GM23338 (cell line): ENCODE results near the gene GRIN2A. TPM values are rescaled to one million over a fixed set of nuclear protein-coding genes. Genes with fewer than 3 reads are reported as not detected.

ENCODE experiments used
- ATAC-seq: fragments of 200-7000 bp; cut with Tn5 transposase; 3 replicates; pipeline ENCODE4 v1.9.1; 2020
- DNase-seq: peaks from one replicate; pipeline ENCODE4 v3.0.0-alpha.2; 2015; ENCODE audit warnings: low spot score
- H2AFZ ChIP-seq: fragments of 200-600 bp; sonication (generic); 2 replicates; pipeline ENCODE4 v1.8.0; 2016; ENCODE audit warnings: antibody characterized with exemption, mild to moderate bottlenecking, moderate library complexity
- H3F3A ChIP-seq: fragments of 200-600 bp; sonication (generic); replicated peaks from 2 replicates; pipeline ENCODE4 v1.8.0; 2017; ENCODE audit warnings: antibody characterized with exemption, mixed run types, low read depth
- H3K27ac ChIP-seq: fragments of 200-600 bp; sonication (generic); 2 replicates; pipeline ENCODE4 v1.6.1; 2016; ENCODE audit warnings: low read depth
- H3K27me3 ChIP-seq: fragments of 200-600 bp; sonication (generic); 2 replicates; pipeline ENCODE4 v1.8.0; 2016; ENCODE audit warnings: mild to moderate bottlenecking, mixed run types, moderate library complexity; ENCODE audit not compliant: insufficient read depth
- H3K36me3 ChIP-seq: fragments of 200-600 bp; sonication (generic); 2 replicates; pipeline ENCODE4 v1.8.0; 2016; ENCODE audit warnings: mild to moderate bottlenecking; ENCODE audit not compliant: insufficient read depth
- H3K4me1 ChIP-seq: fragments of 200-600 bp; sonication (generic); 2 replicates; pipeline ENCODE4 v1.8.0; 2016; ENCODE audit warnings: mild to moderate bottlenecking, moderate library complexity; ENCODE audit not compliant: insufficient read depth
- H3K4me2 ChIP-seq: fragments of 200-600 bp; sonication (generic); 2 replicates; pipeline ENCODE4 v1.7.1; 2017; ENCODE audit warnings: mixed run types
- H3K4me3 ChIP-seq: fragments of 200-600 bp; sonication (generic); 2 replicates; pipeline ENCODE4 v1.6.1; 2016; ENCODE audit warnings: mixed run types
- H3K79me2 ChIP-seq: fragments of 200-600 bp; sonication (generic); replicated peaks from 2 replicates; pipeline ENCODE4 v1.8.0; 2017; ENCODE audit warnings: mild to moderate bottlenecking; ENCODE audit not compliant: insufficient read depth
- H3K9me2 ChIP-seq: fragments of 200-600 bp; sonication (generic); 2 replicates; pipeline ENCODE4 v1.8.0; 2017; ENCODE audit not compliant: insufficient read depth
- H4K20me1 ChIP-seq: fragments of 200-600 bp; sonication (generic); replicated peaks from 2 replicates; pipeline ENCODE4 v1.8.0; 2017; ENCODE audit warnings: mild to moderate bottlenecking; ENCODE audit not compliant: insufficient read depth
- H3K27ac Mint-ChIP-seq: 2 replicates; pipeline ENCODE4 v1.8.0; 2020; ENCODE audit warnings: inconsistent platforms, mild to moderate bottlenecking, moderate library complexity, mixed read lengths
- H3K27me3 Mint-ChIP-seq: 3 replicates; pipeline ENCODE4 v1.8.0; 2022; ENCODE audit warnings: low read depth, mild to moderate bottlenecking, moderate library complexity, mixed read lengths, inconsistent platforms; ENCODE audit not compliant: insufficient read depth, poor library complexity
- H3K36me3 Mint-ChIP-seq: 3 replicates; pipeline ENCODE4 v1.8.0; 2021; ENCODE audit warnings: low read depth, mild to moderate bottlenecking, inconsistent platforms, moderate library complexity, mixed read lengths
- H3K4me1 Mint-ChIP-seq: 3 replicates; pipeline ENCODE4 v1.8.0; 2020; ENCODE audit warnings: mild to moderate bottlenecking, inconsistent platforms, mixed read lengths
- H3K4me3 Mint-ChIP-seq: 3 replicates; pipeline ENCODE4 v1.8.0; 2021; ENCODE audit warnings: moderate library complexity, mild to moderate bottlenecking, inconsistent platforms, mixed read lengths
- H3K9me3 Mint-ChIP-seq: 3 replicates; pipeline ENCODE4 v1.8.0; 2020; ENCODE audit warnings: moderate library complexity, mild to moderate bottlenecking, inconsistent platforms, mixed read lengths
- CREB1 ChIP-seq: fragments of 250-450 bp; sonication (Bioruptor Pico); IDR thresholded peaks from 2 replicates; pipeline ENCODE4 v1.5.0; 2020; ENCODE audit warnings: low read depth, mild to moderate bottlenecking, moderate library complexity
- EZH2 ChIP-seq: fragments of 200-600 bp; sonication (generic); IDR thresholded peaks from one replicate; pipeline ENCODE4 v1.8.0; 2017; ENCODE audit warnings: antibody characterized with exemption, mild to moderate bottlenecking, low read depth; ENCODE audit not compliant: unreplicated experiment
- EZH2phosphoT487 ChIP-seq: fragments of 200-600 bp; sonication (generic); IDR thresholded peaks from one replicate; pipeline ENCODE4 v1.8.1; 2018; ENCODE audit warnings: antibody characterized with exemption; ENCODE audit not compliant: unreplicated experiment
- JUNB ChIP-seq: IDR thresholded peaks from one replicate; pipeline ENCODE4 v1.6.1; 2016; ENCODE audit warnings: antibody characterized with exemption; ENCODE audit not compliant: unreplicated experiment
- NANOG ChIP-seq: IDR thresholded peaks from 2 replicates; pipeline ENCODE4 v1.6.1; 2016; ENCODE audit warnings: antibody characterized with exemption, borderline replicate concordance
- POLR2AphosphoS5 ChIP-seq: IDR thresholded peaks from 2 replicates; pipeline ENCODE4 v1.6.1; 2016; ENCODE audit warnings: antibody characterized with exemption, low read depth
- STAT1 ChIP-seq: IDR thresholded peaks from one replicate; pipeline ENCODE4 v1.6.1; 2016; ENCODE audit warnings: antibody characterized with exemption; ENCODE audit not compliant: unreplicated experiment
- ZNF114 ChIP-seq: fragments of 250-450 bp; sonication (Bioruptor Pico); IDR thresholded peaks from 2 replicates; pipeline ENCODE4 v1.5.0; 2020; ENCODE audit warnings: mild to moderate bottlenecking, moderate library complexity
- ZNF331 ChIP-seq: fragments of 250-450 bp; sonication (Bioruptor Pico); IDR thresholded peaks from 2 replicates; pipeline ENCODE4 v1.5.0; 2020; ENCODE audit warnings: low read depth, mild to moderate bottlenecking, moderate library complexity
- polyA plus RNA-seq: library from polyadenylated mRNA; unstranded; fragments of >200 nt; fragmentation: Nextera tagmentation; extraction: Ambion mirVana; gene quantifications from 2 replicates; pipeline ENCODE4 v1.2.1, GENCODE V29; 2016
- total RNA-seq: library from RNA; depleted of rRNA; stranded (reverse); fragments of >200 nt; shearing (Covaris generic); gene quantifications from 2 replicates; pipeline ENCODE4 v1.2.3, GENCODE V29; 2014
- TF ChIP-seq, protein P1 (sequence below): fragments of 250-450 bp; sonication (Bioruptor Pico); IDR thresholded peaks from 2 replicates; pipeline ENCODE4 v1.5.0; 2020; ENCODE audit warnings: mild to moderate bottlenecking, moderate library complexity
- TF ChIP-seq, protein P2 (sequence below), 2 experiments: fragments of 200-600 bp in 1 of 2; sonication (generic) in 1 of 2; conservative IDR thresholded peaks; 2 replicates each; pipeline versions ENCODE4 v1.5.1 to v1.6.1; 2016 to 2017; ENCODE audit warnings: antibody characterized with exemption in 2 of 2, low read depth in 2 of 2, mild to moderate bottlenecking in 2 of 2, moderate library complexity in 1 of 2
- TF ChIP-seq, protein P3 (sequence below): IDR thresholded peaks from one replicate; pipeline ENCODE4 v1.6.1; 2018; ENCODE audit warnings: antibody characterized with exemption; ENCODE audit not compliant: unreplicated experiment
- TF ChIP-seq, protein P4 (sequence below): IDR thresholded peaks from 2 replicates; pipeline ENCODE4 v1.6.1; 2016; ENCODE audit warnings: antibody characterized with exemption

Gene GRIN2A
- total and polyA plus RNA-seq, 2 experiments from 2014 or later = 0.89 to 5.1 TPM

DNA sequence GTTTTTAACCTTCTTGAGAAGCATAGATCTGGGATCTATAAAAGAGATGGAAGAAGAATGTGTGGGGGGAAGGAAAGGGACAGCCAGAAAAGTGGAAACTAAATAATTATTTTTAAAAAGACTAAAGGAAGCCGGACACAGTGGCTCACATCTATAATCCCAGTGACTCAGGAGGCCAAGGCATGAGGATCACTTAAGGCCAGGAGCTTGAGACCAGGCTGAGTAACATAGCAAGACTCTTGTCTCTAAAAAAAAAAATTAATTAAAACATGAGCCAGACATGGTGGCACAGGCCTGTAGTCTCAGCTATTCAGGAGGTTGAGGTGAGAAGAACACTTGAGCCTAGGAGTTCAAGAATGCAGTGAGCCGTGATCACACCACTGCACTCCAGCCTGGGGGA is 335.1 kb downstream of the GRIN2A start:
- DNase-seq (no peak), ATAC-seq (no peak)
- no peaks in the 10 kb centered on the region for H3K79me2 ChIP-seq
- TF ChIP-seq, protein P1, sequence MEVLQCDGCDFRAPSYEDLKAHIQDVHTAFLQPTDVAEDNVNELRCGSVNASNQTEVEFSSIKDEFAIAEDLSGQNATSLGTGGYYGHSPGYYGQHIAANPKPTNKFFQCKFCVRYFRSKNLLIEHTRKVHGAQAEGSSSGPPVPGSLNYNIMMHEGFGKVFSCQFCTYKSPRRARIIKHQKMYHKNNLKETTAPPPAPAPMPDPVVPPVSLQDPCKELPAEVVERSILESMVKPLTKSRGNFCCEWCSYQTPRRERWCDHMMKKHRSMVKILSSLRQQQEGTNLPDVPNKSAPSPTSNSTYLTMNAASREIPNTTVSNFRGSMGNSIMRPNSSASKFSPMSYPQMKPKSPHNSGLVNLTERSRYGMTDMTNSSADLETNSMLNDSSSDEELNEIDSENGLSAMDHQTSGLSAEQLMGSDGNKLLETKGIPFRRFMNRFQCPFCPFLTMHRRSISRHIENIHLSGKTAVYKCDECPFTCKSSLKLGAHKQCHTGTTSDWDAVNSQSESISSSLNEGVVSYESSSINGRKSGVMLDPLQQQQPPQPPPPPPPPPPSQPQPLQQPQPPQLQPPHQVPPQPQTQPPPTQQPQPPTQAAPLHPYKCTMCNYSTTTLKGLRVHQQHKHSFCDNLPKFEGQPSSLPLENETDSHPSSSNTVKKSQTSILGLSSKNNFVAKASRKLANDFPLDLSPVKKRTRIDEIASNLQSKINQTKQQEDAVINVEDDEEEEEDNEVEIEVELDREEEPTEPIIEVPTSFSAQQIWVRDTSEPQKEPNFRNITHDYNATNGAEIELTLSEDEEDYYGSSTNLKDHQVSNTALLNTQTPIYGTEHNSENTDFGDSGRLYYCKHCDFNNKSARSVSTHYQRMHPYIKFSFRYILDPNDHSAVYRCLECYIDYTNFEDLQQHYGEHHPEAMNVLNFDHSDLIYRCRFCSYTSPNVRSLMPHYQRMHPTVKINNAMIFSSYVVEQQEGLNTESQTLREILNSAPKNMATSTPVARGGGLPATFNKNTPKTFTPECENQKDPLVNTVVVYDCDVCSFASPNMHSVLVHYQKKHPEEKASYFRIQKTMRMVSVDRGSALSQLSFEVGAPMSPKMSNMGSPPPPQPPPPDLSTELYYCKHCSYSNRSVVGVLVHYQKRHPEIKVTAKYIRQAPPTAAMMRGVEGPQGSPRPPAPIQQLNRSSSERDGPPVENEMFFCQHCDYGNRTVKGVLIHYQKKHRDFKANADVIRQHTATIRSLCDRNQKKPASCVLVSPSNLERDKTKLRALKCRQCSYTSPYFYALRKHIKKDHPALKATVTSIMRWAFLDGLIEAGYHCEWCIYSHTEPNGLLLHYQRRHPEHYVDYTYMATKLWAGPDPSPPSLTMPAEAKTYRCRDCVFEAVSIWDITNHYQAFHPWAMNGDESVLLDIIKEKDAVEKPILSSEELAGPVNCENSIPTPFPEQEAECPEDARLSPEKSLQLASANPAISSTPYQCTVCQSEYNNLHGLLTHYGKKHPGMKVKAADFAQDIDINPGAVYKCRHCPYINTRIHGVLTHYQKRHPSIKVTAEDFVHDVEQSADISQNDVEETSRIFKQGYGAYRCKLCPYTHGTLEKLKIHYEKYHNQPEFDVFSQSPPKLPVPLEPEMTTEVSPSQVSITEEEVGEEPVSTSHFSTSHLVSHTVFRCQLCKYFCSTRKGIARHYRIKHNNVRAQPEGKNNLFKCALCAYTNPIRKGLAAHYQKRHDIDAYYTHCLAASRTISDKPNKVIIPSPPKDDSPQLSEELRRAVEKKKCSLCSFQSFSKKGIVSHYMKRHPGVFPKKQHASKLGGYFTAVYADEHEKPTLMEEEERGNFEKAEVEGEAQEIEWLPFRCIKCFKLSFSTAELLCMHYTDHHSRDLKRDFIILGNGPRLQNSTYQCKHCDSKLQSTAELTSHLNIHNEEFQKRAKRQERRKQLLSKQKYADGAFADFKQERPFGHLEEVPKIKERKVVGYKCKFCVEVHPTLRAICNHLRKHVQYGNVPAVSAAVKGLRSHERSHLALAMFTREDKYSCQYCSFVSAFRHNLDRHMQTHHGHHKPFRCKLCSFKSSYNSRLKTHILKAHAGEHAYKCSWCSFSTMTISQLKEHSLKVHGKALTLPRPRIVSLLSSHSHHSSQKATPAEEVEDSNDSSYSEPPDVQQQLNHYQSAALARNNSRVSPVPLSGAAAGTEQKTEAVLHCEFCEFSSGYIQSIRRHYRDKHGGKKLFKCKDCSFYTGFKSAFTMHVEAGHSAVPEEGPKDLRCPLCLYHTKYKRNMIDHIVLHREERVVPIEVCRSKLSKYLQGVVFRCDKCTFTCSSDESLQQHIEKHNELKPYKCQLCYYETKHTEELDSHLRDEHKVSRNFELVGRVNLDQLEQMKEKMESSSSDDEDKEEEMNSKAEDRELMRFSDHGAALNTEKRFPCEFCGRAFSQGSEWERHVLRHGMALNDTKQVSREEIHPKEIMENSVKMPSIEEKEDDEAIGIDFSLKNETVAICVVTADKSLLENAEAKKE (CRISPR knock-in tag) = no peak
- TF ChIP-seq EZH2 (no peak), CREB1 (no peak), POLR2AphosphoS5 (no peak), JUNB (no peak), ZNF114 (CRISPR knock-in tag) (no peak), ZNF331 (CRISPR knock-in tag) (no peak), EZH2phosphoT487 (no peak), STAT1 (no peak), NANOG (no peak)
- TF ChIP-seq, protein P2, sequence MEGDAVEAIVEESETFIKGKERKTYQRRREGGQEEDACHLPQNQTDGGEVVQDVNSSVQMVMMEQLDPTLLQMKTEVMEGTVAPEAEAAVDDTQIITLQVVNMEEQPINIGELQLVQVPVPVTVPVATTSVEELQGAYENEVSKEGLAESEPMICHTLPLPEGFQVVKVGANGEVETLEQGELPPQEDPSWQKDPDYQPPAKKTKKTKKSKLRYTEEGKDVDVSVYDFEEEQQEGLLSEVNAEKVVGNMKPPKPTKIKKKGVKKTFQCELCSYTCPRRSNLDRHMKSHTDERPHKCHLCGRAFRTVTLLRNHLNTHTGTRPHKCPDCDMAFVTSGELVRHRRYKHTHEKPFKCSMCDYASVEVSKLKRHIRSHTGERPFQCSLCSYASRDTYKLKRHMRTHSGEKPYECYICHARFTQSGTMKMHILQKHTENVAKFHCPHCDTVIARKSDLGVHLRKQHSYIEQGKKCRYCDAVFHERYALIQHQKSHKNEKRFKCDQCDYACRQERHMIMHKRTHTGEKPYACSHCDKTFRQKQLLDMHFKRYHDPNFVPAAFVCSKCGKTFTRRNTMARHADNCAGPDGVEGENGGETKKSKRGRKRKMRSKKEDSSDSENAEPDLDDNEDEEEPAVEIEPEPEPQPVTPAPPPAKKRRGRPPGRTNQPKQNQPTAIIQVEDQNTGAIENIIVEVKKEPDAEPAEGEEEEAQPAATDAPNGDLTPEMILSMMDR (conservative IDR thresholded peaks at IDR 0.05; ENCODE audit: low read depth in 2 of 2) = no peak
- TF ChIP-seq, protein P3, sequence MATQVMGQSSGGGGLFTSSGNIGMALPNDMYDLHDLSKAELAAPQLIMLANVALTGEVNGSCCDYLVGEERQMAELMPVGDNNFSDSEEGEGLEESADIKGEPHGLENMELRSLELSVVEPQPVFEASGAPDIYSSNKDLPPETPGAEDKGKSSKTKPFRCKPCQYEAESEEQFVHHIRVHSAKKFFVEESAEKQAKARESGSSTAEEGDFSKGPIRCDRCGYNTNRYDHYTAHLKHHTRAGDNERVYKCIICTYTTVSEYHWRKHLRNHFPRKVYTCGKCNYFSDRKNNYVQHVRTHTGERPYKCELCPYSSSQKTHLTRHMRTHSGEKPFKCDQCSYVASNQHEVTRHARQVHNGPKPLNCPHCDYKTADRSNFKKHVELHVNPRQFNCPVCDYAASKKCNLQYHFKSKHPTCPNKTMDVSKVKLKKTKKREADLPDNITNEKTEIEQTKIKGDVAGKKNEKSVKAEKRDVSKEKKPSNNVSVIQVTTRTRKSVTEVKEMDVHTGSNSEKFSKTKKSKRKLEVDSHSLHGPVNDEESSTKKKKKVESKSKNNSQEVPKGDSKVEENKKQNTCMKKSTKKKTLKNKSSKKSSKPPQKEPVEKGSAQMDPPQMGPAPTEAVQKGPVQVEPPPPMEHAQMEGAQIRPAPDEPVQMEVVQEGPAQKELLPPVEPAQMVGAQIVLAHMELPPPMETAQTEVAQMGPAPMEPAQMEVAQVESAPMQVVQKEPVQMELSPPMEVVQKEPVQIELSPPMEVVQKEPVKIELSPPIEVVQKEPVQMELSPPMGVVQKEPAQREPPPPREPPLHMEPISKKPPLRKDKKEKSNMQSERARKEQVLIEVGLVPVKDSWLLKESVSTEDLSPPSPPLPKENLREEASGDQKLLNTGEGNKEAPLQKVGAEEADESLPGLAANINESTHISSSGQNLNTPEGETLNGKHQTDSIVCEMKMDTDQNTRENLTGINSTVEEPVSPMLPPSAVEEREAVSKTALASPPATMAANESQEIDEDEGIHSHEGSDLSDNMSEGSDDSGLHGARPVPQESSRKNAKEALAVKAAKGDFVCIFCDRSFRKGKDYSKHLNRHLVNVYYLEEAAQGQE = no peak
- TF ChIP-seq, protein P4, sequence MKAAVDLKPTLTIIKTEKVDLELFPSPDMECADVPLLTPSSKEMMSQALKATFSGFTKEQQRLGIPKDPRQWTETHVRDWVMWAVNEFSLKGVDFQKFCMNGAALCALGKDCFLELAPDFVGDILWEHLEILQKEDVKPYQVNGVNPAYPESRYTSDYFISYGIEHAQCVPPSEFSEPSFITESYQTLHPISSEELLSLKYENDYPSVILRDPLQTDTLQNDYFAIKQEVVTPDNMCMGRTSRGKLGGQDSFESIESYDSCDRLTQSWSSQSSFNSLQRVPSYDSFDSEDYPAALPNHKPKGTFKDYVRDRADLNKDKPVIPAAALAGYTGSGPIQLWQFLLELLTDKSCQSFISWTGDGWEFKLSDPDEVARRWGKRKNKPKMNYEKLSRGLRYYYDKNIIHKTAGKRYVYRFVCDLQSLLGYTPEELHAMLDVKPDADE = no peak
- no peak overlapping the region for H3K27ac ChIP-seq
- no peak overlapping the region for H3K4me2 ChIP-seq
- no peaks in the 10 kb centered on the region; the same call in 1 of the 2 replicates for H3F3A ChIP-seq
- Mint-ChIP-seq H3K36me3 (no peaks in the 10 kb centered on the region), H3K9me3 (no peaks in the 10 kb centered on the region), H3K4me1 (no peaks in the 10 kb centered on the region; the same call in 2 of the 3 replicates), H3K27me3 (peaks cover 3% of the 10 kb centered on the region), H3K27ac (no peak overlapping the region), H3K4me3 (no peak overlapping the region)
- H3K27me3 ChIP-seq = no peaks in the 10 kb centered on the region
- 0 out of 2 replicates have a peak overlapping the region, but pooled peaks have one; percentile 43 for H2AFZ ChIP-seq
- no peak overlapping the region for H3K4me3 ChIP-seq
- H3K9me2 ChIP-seq = peaks cover 6% of the 10 kb centered on the region; the same call in 1 of the 2 replicates
- H3K36me3 ChIP-seq = no peaks in the 10 kb centered on the region
- no peaks in the 10 kb centered on the region for H4K20me1 ChIP-seq
- no peaks in the 10 kb centered on the region for H3K4me1 ChIP-seq
